Stimulated activated CD4-positive, alpha-beta T cell treated with anti-CD3 and anti-CD28 coated beads, Interleukin-4, amount 100 ng/mL, for 48 hours (primary cell): Measurements from ENCODE around the gene COL28A1.
"Not testable (repeated sequence)": the region's sequence is repeated elsewhere in the genome, so short reads cannot be mapped to it uniquely, and the experiment has no call there.

Experiments
- DNase-seq, 2 donors: peaks; one replicate each; pipeline ENCODE4 v3.0.0-alpha.2; 2020; ENCODE audit warnings: low read depth in 2 of 2

The COL28A1 gene

GRCh38 chr7:7474436-7474835, 61.2 kb downstream of the COL28A1 start:
- DNase-seq, result no peak

GRCh38 chr7:7464991-7465765, 70.5 kb downstream of the COL28A1 start:
- DNase-seq, result not testable (repeated sequence)

DNA sequence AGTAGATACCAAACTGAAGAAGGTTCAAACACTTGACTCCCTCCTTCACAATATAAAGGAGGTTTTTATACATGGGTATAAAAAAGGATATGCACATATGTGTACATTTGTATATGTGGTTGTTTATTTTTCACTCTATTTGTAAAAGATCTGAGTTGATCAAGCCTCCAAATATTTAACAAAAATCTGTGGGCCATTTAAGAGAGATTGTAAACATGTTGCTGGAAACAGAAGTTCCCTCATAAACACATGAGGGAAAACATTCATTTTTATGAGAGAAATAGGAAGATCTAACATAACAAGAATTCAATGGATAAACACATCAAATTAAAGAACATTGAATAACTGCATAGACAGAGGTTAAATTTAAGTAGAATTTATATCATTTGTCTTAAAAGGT, 81.7 kb downstream of the COL28A1 start:
- no peak for DNase-seq

DNA sequence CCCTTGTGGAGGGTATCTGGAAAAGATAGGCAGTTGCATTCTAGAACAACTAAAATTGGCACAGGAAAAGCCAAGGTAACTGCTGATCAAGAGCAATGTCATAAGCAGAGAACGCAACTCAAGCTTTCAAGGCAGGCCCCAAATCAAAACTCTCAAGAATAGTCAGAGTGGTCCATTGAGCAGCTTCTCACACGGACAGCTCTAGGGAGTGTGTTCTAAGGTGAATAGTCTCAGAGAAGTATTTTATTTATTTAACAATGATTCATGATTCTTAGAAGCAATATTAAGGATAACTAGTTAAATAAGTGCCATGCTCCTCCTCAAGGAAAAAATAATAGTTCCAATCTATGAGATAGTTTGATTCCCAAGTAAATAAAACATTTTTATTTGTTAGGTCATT, 83.0 kb downstream of the COL28A1 start:
- DNase-seq, result no peak

- DNase-seq, result no peak
Measured at GRCh38 chr7:7452119-7452518, 83.6 kb downstream of the COL28A1 start.

- DNase-seq, result no peak
Measured at GRCh38 chr7:7449055-7449454, 86.6 kb downstream of the COL28A1 start.

GRCh38 chr7:7446616-7447015, 89.1 kb downstream of the COL28A1 start:
- no peak for DNase-seq

DNA sequence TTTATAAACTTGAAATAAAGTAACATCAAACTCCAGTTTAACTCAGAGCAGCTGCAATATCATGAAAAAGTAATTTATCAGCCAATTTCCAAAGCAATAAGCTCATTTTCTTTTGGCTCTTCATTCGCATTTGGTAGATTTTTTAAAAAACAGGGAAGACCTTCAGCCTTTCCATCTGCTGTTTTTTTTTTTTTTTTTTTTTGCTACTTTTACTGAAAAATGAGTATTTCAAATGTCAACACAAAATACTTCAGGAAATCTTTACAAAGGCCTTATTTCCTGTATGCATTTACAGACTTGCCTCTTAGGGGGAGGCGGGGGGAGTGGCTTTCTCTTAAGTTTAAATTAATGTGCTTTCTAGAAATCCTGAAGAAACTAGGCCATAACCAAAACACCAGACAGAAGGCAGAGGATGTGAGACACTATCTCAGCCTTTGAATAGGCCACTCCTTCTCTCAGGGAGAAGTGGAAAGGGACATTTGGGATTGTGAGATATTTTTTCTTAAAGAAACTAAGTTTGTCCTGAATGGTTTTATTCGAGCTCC, 91.8 kb downstream of the COL28A1 start:
- no peak for DNase-seq

GRCh38 chr7:7439564-7439963, 96.1 kb downstream of the COL28A1 start:
- no peak for DNase-seq

DNA sequence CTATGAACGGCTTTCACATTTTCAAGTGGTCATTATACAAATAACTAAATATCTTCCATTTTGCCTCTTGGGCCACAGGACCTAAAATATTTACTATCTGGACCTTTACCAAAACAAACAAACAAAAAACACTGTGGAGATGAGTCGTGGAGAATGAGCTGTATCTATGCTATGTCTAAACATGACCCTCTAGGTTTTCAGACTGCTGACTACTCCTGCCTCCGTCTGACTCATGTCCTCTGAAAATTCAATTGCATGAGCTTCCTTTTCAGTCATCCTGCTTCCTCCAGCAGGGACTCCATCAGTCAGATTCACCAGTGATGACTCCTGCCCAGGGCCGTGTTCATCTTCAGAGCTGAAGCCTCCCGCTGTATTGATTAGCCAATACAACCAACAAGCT, 96.8 kb downstream of the COL28A1 start:
- no peak for DNase-seq

DNA sequence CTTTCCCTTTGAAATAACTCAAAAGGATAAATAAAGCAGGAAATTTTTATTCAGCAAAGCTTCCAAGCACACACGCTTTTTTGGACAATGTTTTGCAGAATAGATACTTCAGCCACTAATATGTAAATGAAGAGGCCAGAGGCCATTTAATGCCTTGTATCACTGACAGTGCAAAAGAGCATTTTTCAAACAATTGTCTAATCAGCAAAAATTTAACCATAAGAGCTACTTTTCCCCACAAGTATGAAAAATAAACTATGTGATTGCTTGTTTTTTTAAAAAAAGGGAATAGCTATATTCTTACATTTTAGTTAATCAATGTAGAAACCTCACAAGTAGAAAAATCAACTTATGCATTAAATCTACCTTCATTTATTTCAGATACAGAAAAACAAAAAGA, 99.7 kb downstream of the COL28A1 start:
- no peak for DNase-seq

- no peak for DNase-seq
Measured at GRCh38 chr7:7434329-7434728, 101.3 kb downstream of the COL28A1 start.

DNA sequence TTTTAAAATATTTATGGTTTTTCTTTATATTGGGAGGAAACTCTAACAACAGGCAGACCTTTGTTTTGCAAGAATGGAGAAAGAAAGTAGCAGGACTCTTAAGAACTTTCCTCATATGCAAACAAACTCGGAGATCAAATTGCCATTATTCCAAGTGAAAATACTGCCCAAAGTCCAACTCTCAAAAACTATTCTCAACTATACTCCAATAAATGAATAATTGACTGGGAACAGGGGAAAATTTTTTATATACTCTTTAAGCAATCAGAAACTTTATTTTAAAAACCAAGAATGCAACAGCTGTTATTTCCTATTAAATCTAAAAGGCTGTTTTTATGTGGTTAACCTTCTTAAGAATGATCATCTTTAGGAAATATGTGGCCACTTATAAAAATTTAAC, 101.9 kb downstream of the COL28A1 start:
- no peak for DNase-seq

DNA sequence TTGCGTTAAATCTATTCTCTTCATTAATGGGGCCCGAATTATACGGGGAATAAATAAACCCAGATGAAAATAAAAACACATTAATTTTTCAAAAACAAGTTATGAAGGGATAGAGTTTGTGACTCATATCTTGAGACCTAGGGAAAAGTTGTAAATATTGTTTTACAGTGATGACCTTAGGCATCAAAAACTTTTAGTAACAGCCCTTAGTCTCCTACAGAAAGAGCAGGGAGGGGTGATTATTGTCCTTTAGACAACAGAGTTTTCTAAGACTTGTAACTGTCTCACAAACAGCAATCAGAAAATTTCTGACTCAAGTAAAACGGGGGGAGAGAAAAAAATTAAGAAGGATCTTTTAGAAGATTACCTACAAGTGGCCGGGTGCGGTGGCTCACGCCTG, 102.7 kb downstream of the COL28A1 start:
- DNase-seq, result no peak

DNA sequence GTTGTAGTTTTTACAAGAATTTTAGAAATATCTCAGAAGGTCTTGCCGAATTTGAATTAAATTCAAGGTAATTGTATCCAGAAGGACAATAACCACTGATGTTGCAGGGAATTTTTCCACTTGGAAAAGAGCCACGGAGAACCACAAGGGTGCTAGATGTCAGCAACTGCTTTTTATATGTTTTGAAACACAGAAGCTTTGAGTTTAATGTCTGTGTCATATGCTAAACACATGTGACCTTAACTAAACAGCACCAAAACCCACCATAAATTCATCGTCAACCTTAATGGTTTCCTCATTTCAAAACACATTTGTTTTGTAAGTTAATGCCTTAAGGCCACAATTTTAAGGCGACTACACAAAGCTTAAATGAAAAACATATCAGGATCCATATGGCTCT, 106.9 kb downstream of the COL28A1 start:
- no peak for DNase-seq

GRCh38 chr7:7427363-7427762, 108.3 kb downstream of the COL28A1 start:
- DNase-seq, result no peak

- no peak for DNase-seq
Measured at GRCh38 chr7:7426676-7427075, 109.0 kb downstream of the COL28A1 start.

DNA sequence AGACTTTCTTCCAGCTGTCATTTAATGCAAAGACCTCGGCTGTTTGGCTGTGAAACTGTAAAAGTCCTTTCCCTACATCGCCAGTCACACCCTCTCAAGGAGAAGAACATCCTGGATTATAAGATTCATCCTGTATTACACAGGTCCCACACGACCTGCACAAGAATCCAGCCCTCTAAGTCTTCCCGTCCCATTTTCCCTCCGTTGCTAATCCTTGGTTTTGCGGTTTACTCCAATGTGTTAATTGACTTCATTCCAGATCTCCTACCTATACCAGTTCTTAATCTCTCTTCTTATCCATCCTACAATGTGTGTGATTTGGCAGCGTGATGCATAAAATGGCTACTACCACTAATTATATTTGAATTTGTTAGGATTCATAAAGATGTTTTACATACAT, 110.4 kb downstream of the COL28A1 start:
- DNase-seq, result no peak

GRCh38 chr7:7424151-7424873, 111.4 kb downstream of the COL28A1 start:
- DNase-seq, result peak in 1 of 2 donors; percentile 26

GRCh38 chr7:7422641-7423040, 113.0 kb downstream of the COL28A1 start:
- DNase-seq, result no peak

DNA sequence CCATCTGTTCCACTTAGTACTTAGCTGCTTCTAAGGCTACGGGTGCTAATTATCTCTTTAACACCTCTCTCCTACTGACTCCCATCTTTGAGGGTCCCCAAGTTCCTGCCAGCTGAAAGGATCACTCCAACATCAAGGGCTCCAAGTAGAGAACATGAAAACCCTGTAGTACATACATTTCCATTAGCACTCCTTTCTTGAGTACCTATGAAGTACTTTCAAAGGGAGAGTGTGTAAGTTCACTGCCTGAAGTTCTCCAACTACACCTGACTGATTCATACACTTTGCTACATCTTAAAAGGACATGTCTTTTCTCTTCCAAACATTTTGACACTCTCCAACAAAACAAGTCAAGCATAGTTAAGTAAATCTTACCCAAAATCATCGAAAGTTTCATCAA, 113.8 kb downstream of the COL28A1 start:
- DNase-seq, result no peak

- DNase-seq, result no peak
Measured at GRCh38 chr7:7418997-7419396, 116.7 kb downstream of the COL28A1 start.

DNA sequence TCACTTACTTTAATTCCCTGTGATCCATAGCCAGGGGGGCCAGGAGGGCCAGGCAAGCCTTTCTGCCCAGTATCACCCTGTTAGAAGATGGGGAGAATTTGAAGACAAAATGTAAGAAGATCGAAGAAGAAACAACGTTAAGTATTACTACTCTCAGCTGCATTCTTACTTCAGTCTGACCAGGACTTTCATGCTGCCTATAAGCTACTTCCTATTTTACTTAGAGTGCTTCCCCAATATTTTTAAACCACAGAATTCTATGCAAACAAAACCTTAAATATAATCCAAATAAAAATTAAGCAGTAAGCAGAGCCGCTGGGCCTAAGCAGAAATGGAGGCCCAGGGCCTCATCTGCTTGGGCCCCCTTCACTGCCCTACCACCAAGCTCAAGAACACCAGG, 117.8 kb downstream of the COL28A1 start:
- no peak for DNase-seq
